HEK293 (cell line): ENCODE measurements around the gene SLCO6A1.

ENCODE experiments used
- CTCF ChIA-PET: fragments of 350-600 bp; formaldehyde crosslinking; extraction: SDS; loops from one replicate; lab custom pipeline; 2021; ENCODE audit warnings: antibody characterized with exemption; lab: Yijun Ruan, JAX
- POLR2A ChIA-PET: fragments of 300-600 bp; formaldehyde crosslinking; extraction: SDS; loops from one replicate; lab custom pipeline; 2020; ENCODE audit warnings: antibody characterized with exemption, inconsistent platforms; lab: Yijun Ruan, JAX
- H3K27ac ChIP-seq: fragments of 200-500 bp; sonication (Bioruptor generic); 2 replicates; pipeline ENCODE4 v1.5.1; 2014; ENCODE audit warnings: low read depth, low read length, control low read depth, inconsistent platforms; ENCODE audit errors: extremely low read depth
- H3K36me3 ChIP-seq, 2 experiments: fragments of 200-500 bp in 1 of 2; sonication (Bioruptor generic) in 1 of 2; 1 replicate in 1 of 2; 2 replicates in 1 of 2; pipeline ENCODE4 v1.5.1; 2014 to 2017; ENCODE audit warnings: inconsistent platforms in 2 of 2, low read length in 2 of 2; ENCODE audit not compliant: control insufficient read depth in 2 of 2, insufficient read depth in 1 of 2
- H3K4me1 ChIP-seq: fragments of 200-500 bp; sonication (Bioruptor generic); 2 replicates; pipeline ENCODE4 v1.5.1; 2014; ENCODE audit warnings: mild to moderate bottlenecking, low read length, inconsistent platforms; ENCODE audit not compliant: control insufficient read depth, insufficient read depth
- H3K4me3 ChIP-seq: 2 replicates; pipeline ENCODE4 v1.5.1; 2011; ENCODE audit warnings: low read depth, mild to moderate bottlenecking, control low read depth, low read length, moderate library complexity
- H3K9me3 ChIP-seq: fragments of 200-500 bp; sonication (Bioruptor generic); 2 replicates; pipeline ENCODE4 v1.5.1; 2014; ENCODE audit warnings: low read depth, low read length, inconsistent platforms; ENCODE audit not compliant: control insufficient read depth, insufficient read depth
- GLIS2 ChIP-seq: fragments of 450-650 bp; formaldehyde crosslinking; IDR thresholded peaks from 2 replicates; pipeline ENCODE4 v1.5.1; 2016; ENCODE audit warnings: missing biosample characterization, missing genetic modification characterization
- TCF7L2 ChIP-seq: IDR thresholded peaks from 2 replicates; pipeline ENCODE4 v1.6.1; 2011; ENCODE audit warnings: low read depth, mild to moderate bottlenecking, inconsistent platforms, low read length, moderate library complexity, borderline replicate concordance
- ZBTB8A ChIP-seq: fragments of 450-650 bp; formaldehyde crosslinking; IDR thresholded peaks from 2 replicates; pipeline ENCODE4 v1.5.1; 2016; ENCODE audit warnings: missing biosample characterization, missing genetic modification characterization
- ZNF10 ChIP-seq: fragments of 450-650 bp; formaldehyde crosslinking; IDR thresholded peaks from 2 replicates; pipeline ENCODE4 v1.5.1; 2017; ENCODE audit warnings: missing biosample characterization, missing genetic modification characterization
- ZNF138 ChIP-seq: fragments of 450-650 bp; formaldehyde crosslinking; IDR thresholded peaks from 2 replicates; pipeline ENCODE4 v1.5.1; 2016; ENCODE audit warnings: missing biosample characterization, missing genetic modification characterization, borderline replicate concordance
- ZNF140 ChIP-seq: fragments of 450-650 bp; formaldehyde crosslinking; IDR thresholded peaks from 2 replicates; pipeline ENCODE4 v1.5.1; 2016; ENCODE audit warnings: missing biosample characterization, missing genetic modification characterization
- ZNF2 ChIP-seq: fragments of 450-650 bp; formaldehyde crosslinking; IDR thresholded peaks from 2 replicates; pipeline ENCODE4 v1.5.1; 2016; ENCODE audit warnings: missing biosample characterization, missing genetic modification characterization
- ZNF239 ChIP-seq: fragments of 450-650 bp; formaldehyde crosslinking; IDR thresholded peaks from 2 replicates; pipeline ENCODE4 v1.5.1; 2016; ENCODE audit warnings: missing biosample characterization, missing genetic modification characterization
- ZNF266 ChIP-seq: fragments of 450-650 bp; formaldehyde crosslinking; IDR thresholded peaks from 2 replicates; pipeline ENCODE4 v1.5.1; 2016; ENCODE audit warnings: missing biosample characterization, missing genetic modification characterization, low read depth
- ZNF335 ChIP-seq: fragments of 450-650 bp; formaldehyde crosslinking; conservative IDR thresholded peaks from 2 replicates; pipeline ENCODE4 v1.5.1; 2016; ENCODE audit warnings: missing biosample characterization, missing genetic modification characterization
- ZNF354C ChIP-seq: fragments of 450-650 bp; formaldehyde crosslinking; IDR thresholded peaks from 2 replicates; pipeline ENCODE4 v1.5.1; 2016; ENCODE audit warnings: missing biosample characterization, missing genetic modification characterization, low read depth, borderline replicate concordance
- ZNF37A ChIP-seq: fragments of 450-650 bp; IDR thresholded peaks from 2 replicates; pipeline ENCODE4 v1.5.1; 2018; ENCODE audit warnings: missing biosample characterization, missing genetic modification characterization
- ZNF394 ChIP-seq: fragments of 450-650 bp; formaldehyde crosslinking; IDR thresholded peaks from 2 replicates; pipeline ENCODE4 v1.5.1; 2016; ENCODE audit warnings: missing biosample characterization, missing genetic modification characterization, mild to moderate bottlenecking, moderate library complexity, borderline replicate concordance
- ZNF433 ChIP-seq: fragments of 450-650 bp; formaldehyde crosslinking; IDR thresholded peaks from 2 replicates; pipeline ENCODE4 v1.5.1; 2016; ENCODE audit warnings: missing biosample characterization, missing genetic modification characterization, low read depth
- ZNF561 ChIP-seq: fragments of 450-650 bp; IDR thresholded peaks from 2 replicates; pipeline ENCODE4 v1.5.1; 2018; ENCODE audit warnings: missing biosample characterization, missing genetic modification characterization, borderline replicate concordance
- ZNF837 ChIP-seq: fragments of 450-650 bp; formaldehyde crosslinking; IDR thresholded peaks from 2 replicates; pipeline ENCODE4 v1.5.1; 2016; ENCODE audit warnings: missing biosample characterization, missing genetic modification characterization
- ZNF843 ChIP-seq: fragments of 450-650 bp; formaldehyde crosslinking; IDR thresholded peaks from 2 replicates; pipeline ENCODE4 v1.5.1; 2016; ENCODE audit warnings: missing biosample characterization, missing genetic modification characterization
- TF ChIP-seq, protein P1 (sequence below): fragments of 450-650 bp; formaldehyde crosslinking; IDR thresholded peaks from 2 replicates; pipeline ENCODE4 v1.5.1; 2016; ENCODE audit warnings: missing biosample characterization, missing genetic modification characterization
- TF ChIP-seq, protein P2 (sequence below): fragments of 450-650 bp; formaldehyde crosslinking; optimal IDR thresholded peaks from 2 replicates; pipeline ENCODE3; 2016; ENCODE audit warnings: missing biosample characterization, mild to moderate bottlenecking, missing genetic modification characterization
- TF ChIP-seq, protein P3 (sequence below): fragments of 450-650 bp; formaldehyde crosslinking; IDR thresholded peaks from 2 replicates; pipeline ENCODE4 v1.5.1; 2016; ENCODE audit warnings: missing biosample characterization, missing genetic modification characterization
- TF ChIP-seq, protein P4 (sequence below): fragments of 450-650 bp; formaldehyde crosslinking; IDR thresholded peaks from 2 replicates; pipeline ENCODE4 v1.5.1; 2016; ENCODE audit warnings: missing biosample characterization, missing genetic modification characterization, borderline replicate concordance
- TF ChIP-seq, protein P5 (sequence below): fragments of 450-650 bp; formaldehyde crosslinking; IDR thresholded peaks from 2 replicates; pipeline ENCODE4 v1.5.1; 2016; ENCODE audit warnings: missing biosample characterization, missing genetic modification characterization

Gene SLCO6A1

DNA sequence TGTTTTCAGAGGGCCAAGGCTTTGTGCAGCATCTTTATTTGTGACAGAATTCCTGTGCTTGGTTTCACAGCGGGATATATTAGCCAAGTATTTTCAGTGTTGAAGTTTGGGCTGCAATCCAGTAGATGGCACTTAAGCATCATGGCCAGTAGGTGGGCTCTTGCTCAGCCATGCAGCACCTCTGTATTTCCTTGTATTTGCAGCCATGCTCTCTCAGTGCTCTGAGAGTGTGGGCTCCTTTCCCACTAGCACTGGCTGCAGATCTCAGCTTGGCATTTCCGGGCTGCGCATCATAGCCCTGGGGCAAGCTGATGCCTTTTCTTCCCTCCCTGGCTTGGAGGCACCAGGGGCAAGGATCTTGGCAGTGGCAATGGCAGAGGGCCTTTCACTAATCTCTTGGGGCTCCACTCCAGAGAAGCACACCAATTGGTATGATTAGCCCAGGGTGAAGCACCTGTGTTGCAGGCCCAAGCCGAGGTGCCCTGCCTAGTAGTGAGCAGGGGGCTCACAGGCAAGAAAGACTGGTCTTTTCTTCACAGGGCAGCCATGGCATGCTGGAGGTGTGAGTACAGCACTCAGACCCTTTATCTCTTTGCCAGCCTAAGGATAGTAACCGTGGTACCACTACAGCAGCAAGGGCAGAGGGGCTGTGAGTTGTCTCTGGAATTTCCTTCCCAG is 48.3 kb downstream of the SLCO6A1 start (continued):
- TF ChIP-seq, protein P1, sequence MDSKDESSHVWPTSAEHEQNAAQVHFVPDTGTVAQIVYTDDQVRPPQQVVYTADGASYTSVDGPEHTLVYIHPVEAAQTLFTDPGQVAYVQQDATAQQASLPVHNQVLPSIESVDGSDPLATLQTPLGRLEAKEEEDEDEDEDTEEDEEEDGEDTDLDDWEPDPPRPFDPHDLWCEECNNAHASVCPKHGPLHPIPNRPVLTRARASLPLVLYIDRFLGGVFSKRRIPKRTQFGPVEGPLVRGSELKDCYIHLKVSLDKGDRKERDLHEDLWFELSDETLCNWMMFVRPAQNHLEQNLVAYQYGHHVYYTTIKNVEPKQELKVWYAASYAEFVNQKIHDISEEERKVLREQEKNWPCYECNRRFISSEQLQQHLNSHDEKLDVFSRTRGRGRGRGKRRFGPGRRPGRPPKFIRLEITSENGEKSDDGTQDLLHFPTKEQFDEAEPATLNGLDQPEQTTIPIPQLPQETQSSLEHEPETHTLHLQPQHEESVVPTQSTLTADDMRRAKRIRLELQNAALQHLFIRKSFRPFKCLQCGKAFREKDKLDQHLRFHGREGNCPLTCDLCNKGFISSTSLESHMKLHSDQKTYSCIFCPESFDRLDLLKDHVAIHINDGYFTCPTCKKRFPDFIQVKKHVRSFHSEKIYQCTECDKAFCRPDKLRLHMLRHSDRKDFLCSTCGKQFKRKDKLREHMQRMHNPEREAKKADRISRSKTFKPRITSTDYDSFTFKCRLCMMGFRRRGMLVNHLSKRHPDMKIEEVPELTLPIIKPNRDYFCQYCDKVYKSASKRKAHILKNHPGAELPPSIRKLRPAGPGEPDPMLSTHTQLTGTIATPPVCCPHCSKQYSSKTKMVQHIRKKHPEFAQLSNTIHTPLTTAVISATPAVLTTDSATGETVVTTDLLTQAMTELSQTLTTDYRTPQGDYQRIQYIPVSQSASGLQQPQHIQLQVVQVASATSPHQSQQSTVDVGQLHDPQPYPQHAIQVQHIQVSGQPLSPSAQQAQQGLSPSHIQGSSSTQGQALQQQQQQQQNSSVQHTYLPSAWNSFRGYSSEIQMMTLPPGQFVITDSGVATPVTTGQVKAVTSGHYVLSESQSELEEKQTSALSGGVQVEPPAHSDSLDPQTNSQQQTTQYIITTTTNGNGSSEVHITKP (tag by site-specific recombination) = no peak
- TF ChIP-seq, protein P2, sequence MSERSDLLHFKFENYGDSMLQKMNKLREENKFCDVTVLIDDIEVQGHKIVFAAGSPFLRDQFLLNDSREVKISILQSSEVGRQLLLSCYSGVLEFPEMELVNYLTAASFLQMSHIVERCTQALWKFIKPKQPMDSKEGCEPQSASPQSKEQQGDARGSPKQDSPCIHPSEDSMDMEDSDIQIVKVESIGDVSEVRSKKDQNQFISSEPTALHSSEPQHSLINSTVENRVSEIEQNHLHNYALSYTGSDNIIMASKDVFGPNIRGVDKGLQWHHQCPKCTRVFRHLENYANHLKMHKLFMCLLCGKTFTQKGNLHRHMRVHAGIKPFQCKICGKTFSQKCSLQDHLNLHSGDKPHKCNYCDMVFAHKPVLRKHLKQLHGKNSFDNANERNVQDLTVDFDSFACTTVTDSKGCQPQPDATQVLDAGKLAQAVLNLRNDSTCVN (tag by site-specific recombination) = no peak
- no peak for TF ChIP-seq ZNF2 (tag by site-specific recombination)
- no peak for TF ChIP-seq ZNF138 (tag by site-specific recombination)
- no peak for TF ChIP-seq TCF7L2
- TF ChIP-seq GLIS2 = no peak
- TF ChIP-seq, protein P3, sequence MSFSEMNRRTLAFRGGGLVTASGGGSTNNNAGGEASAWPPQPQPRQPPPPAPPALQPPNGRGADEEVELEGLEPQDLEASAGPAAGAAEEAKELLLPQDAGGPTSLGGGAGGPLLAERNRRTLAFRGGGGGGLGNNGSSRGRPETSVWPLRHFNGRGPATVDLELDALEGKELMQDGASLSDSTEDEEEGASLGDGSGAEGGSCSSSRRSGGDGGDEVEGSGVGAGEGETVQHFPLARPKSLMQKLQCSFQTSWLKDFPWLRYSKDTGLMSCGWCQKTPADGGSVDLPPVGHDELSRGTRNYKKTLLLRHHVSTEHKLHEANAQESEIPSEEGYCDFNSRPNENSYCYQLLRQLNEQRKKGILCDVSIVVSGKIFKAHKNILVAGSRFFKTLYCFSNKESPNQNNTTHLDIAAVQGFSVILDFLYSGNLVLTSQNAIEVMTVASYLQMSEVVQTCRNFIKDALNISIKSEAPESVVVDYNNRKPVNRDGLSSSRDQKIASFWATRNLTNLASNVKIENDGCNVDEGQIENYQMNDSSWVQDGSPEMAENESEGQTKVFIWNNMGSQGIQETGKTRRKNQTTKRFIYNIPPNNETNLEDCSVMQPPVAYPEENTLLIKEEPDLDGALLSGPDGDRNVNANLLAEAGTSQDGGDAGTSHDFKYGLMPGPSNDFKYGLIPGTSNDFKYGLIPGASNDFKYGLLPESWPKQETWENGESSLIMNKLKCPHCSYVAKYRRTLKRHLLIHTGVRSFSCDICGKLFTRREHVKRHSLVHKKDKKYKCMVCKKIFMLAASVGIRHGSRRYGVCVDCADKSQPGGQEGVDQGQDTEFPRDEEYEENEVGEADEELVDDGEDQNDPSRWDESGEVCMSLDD = no peak
- TF ChIP-seq, all 188 proteins: peak for 0

DNA sequence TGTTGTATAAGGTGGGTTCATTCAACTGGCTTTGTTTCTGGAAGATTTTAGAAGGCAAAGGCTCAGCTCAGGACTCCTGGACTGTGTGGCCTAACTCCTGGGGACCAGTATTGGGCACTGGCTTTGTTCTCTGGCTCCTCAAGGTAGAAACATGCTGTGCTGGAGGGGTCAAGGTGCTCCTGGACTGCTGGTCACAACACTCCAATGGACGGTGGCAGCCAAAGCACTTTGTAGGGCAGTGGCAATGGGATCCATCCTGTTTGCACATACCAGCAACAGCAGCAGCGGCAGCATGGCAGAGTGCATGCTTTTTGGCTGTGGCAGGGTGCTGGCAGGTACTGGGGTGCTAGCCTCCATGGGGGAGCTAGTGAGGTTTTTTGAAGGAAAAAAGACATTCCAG is 65.3 kb downstream of the SLCO6A1 start:
- Histone ChIP-seq H3K4me1 (no peaks in the 10 kb centered on the region), H3K36me3 (no peaks in the 10 kb centered on the region), H3K9me3 (no peaks in the 10 kb centered on the region), H3K27ac (no peak overlapping the region), H3K4me3 (no peak overlapping the region)
- ChIA-PET CTCF (no interaction called here), POLR2A (no interaction called here)
- TF ChIP-seq, protein P4, sequence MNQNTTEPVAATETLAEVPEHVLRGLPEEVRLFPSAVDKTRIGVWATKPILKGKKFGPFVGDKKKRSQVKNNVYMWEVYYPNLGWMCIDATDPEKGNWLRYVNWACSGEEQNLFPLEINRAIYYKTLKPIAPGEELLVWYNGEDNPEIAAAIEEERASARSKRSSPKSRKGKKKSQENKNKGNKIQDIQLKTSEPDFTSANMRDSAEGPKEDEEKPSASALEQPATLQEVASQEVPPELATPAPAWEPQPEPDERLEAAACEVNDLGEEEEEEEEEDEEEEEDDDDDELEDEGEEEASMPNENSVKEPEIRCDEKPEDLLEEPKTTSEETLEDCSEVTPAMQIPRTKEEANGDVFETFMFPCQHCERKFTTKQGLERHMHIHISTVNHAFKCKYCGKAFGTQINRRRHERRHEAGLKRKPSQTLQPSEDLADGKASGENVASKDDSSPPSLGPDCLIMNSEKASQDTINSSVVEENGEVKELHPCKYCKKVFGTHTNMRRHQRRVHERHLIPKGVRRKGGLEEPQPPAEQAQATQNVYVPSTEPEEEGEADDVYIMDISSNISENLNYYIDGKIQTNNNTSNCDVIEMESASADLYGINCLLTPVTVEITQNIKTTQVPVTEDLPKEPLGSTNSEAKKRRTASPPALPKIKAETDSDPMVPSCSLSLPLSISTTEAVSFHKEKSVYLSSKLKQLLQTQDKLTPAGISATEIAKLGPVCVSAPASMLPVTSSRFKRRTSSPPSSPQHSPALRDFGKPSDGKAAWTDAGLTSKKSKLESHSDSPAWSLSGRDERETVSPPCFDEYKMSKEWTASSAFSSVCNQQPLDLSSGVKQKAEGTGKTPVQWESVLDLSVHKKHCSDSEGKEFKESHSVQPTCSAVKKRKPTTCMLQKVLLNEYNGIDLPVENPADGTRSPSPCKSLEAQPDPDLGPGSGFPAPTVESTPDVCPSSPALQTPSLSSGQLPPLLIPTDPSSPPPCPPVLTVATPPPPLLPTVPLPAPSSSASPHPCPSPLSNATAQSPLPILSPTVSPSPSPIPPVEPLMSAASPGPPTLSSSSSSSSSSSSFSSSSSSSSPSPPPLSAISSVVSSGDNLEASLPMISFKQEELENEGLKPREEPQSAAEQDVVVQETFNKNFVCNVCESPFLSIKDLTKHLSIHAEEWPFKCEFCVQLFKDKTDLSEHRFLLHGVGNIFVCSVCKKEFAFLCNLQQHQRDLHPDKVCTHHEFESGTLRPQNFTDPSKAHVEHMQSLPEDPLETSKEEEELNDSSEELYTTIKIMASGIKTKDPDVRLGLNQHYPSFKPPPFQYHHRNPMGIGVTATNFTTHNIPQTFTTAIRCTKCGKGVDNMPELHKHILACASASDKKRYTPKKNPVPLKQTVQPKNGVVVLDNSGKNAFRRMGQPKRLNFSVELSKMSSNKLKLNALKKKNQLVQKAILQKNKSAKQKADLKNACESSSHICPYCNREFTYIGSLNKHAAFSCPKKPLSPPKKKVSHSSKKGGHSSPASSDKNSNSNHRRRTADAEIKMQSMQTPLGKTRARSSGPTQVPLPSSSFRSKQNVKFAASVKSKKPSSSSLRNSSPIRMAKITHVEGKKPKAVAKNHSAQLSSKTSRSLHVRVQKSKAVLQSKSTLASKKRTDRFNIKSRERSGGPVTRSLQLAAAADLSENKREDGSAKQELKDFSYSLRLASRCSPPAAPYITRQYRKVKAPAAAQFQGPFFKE (tag by site-specific recombination) = no peak
- TF ChIP-seq ZNF394 (tag by site-specific recombination) = no peak
- TF ChIP-seq ZNF2 (tag by site-specific recombination) = no peak
- no peak for TF ChIP-seq ZNF10 (tag by site-specific recombination)
- TF ChIP-seq ZBTB8A (tag by site-specific recombination) = no peak
- TF ChIP-seq ZNF843 (tag by site-specific recombination) = no peak
- TF ChIP-seq ZNF433 (tag by site-specific recombination) = no peak
- no peak for TF ChIP-seq ZNF354C (tag by site-specific recombination)
- no peak for TF ChIP-seq ZNF266
- no peak for TF ChIP-seq ZNF239
- no peak for TF ChIP-seq ZNF37A (tag by site-specific recombination)
- no peak for TF ChIP-seq ZNF561 (tag by site-specific recombination)
- TF ChIP-seq ZNF140 = no peak
- TF ChIP-seq ZNF335 (tag by site-specific recombination) = no peak
- no peak for TF ChIP-seq ZNF837 (tag by site-specific recombination)
- TF ChIP-seq, protein P5, sequence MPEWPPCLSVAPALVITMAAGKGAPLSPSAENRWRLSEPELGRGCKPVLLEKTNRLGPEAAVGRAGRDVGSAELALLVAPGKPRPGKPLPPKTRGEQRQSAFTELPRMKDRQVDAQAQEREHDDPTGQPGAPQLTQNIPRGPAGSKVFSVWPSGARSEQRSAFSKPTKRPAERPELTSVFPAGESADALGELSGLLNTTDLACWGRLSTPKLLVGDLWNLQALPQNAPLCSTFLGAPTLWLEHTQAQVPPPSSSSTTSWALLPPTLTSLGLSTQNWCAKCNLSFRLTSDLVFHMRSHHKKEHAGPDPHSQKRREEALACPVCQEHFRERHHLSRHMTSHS (tag by site-specific recombination) = no peak
